A549 (cell line): ENCODE measurements around the gene OR2M2. TPM values are rescaled to one million over a fixed set of nuclear protein-coding genes. Genes with fewer than 3 reads are reported as not detected.
A peak's percentile ranks its signal among the peaks of the same experiment; 100 is the strongest.

Experiments
- ATAC-seq, 2 experiments: fragments of 200-7000 bp in 1 of 2; fragments of >200 bp in 1 of 2; cut with Nextera tagmentation in 1 of 2; cut with Tn5 transposase in 1 of 2; 3 replicates each; pipeline versions ENCODE4 v1.8.0 to v1.9.1; 2018 to 2020; ENCODE audit warnings: mild to moderate bottlenecking in 1 of 2, moderate library complexity in 1 of 2
- CTCF ChIA-PET: fragments of 300-600 bp; sonication (Branson Sonifier 250); formaldehyde crosslinking; extraction: SDS; loops from one replicate; lab custom pipeline; 2021; ENCODE audit warnings: antibody characterized with exemption, inconsistent platforms; lab: Yijun Ruan, JAX
- POLR2A ChIA-PET: fragments of 350-600 bp; formaldehyde crosslinking; extraction: SDS; loops from one replicate; lab custom pipeline; 2021; ENCODE audit warnings: antibody characterized with exemption, inconsistent platforms; lab: Yijun Ruan, JAX
- DNase-seq, 2 experiments: peaks; one replicate each; pipeline versions ENCODE4 v3.0.0 to v3.0.0-alpha.2; 2011 to 2016; ENCODE audit warnings: low read depth in 1 of 2, low spot score in 1 of 2
- FAIRE-seq: peaks from 2 replicates; lab custom pipeline; 2011; peaks lifted over from hg19 to GRCh38; lab: Jason Lieb, UNC
- H3K27ac ChIP-seq, 2 experiments: fragments of >200 bp; sonication (Bioruptor Twin); formaldehyde crosslinking; 3 replicates each; pipeline ENCODE4 v1.5.1; 2016 to 2017
- H3K4me1 ChIP-seq: fragments of >200 bp; sonication (Bioruptor Twin); formaldehyde crosslinking; 3 replicates; pipeline ENCODE4 v1.6.1; 2016
- H3K4me2 ChIP-seq: fragments of >200 bp; sonication (Bioruptor Twin); formaldehyde crosslinking; 3 replicates; pipeline ENCODE4 v1.6.1; 2016
- H3K4me3 ChIP-seq: fragments of >200 bp; sonication (Bioruptor Twin); formaldehyde crosslinking; 3 replicates; pipeline ENCODE4 v1.5.1; 2016
- H3K9me3 ChIP-seq: fragments of >200 bp; sonication (Bioruptor Twin); formaldehyde crosslinking; 3 replicates; pipeline ENCODE4 v1.6.1; 2016
- BHLHE40 ChIP-seq: IDR thresholded peaks from 2 replicates; pipeline ENCODE4 v1.6.1; 2012; ENCODE audit warnings: low read depth, low read length, inconsistent platforms
- CBX8 ChIP-seq: fragments of 200-600 bp; sonication (generic); IDR thresholded peaks from 2 replicates; pipeline ENCODE4 v1.6.1; 2016
- CEBPB ChIP-seq, 2 experiments: fragments of >200 bp in 1 of 2; sonication (Bioruptor Twin) in 1 of 2; formaldehyde crosslinking in 1 of 2; IDR thresholded peaks; 2 replicates each; pipeline ENCODE4 v1.6.1; 2012 to 2016
- CHD2 ChIP-seq: fragments of 150-350 bp; IDR thresholded peaks from 2 replicates; pipeline ENCODE4 v1.6.1; 2014; ENCODE audit warnings: low read length; ENCODE audit not compliant: partially characterized antibody
- EHF ChIP-seq: fragments of 250-450 bp; sonication (Bioruptor Pico); IDR thresholded peaks from 2 replicates; pipeline ENCODE4 v1.5.0; 2020; ENCODE audit warnings: mild to moderate bottlenecking
- EHMT2 ChIP-seq: fragments of 200-600 bp; sonication (generic); IDR thresholded peaks from 2 replicates; pipeline ENCODE4 v1.6.1; 2016; ENCODE audit warnings: antibody characterized with exemption, low read depth, mild to moderate bottlenecking, moderate library complexity
- EP300 ChIP-seq, 2 experiments: fragments of >200 bp; sonication (Bioruptor Twin); formaldehyde crosslinking; IDR thresholded peaks; 2 replicates in 1 of 2; 3 replicates in 1 of 2; pipeline ENCODE4 v1.6.1; 2016 to 2017
- HEYL ChIP-seq: fragments of 250-450 bp; sonication (Bioruptor Pico); IDR thresholded peaks from 2 replicates; pipeline ENCODE4 v1.8.0; 2021; ENCODE audit warnings: mild to moderate bottlenecking, moderate library complexity
- HOXA7 ChIP-seq: fragments of 250-450 bp; sonication (Bioruptor Pico); IDR thresholded peaks from 2 replicates; pipeline ENCODE4 v1.5.0; 2020; ENCODE audit warnings: mild to moderate bottlenecking, moderate library complexity
- HOXB13 ChIP-seq: fragments of 250-450 bp; sonication (Bioruptor Pico); IDR thresholded peaks from 2 replicates; pipeline ENCODE4 v1.5.0; 2020; ENCODE audit warnings: low read depth, mild to moderate bottlenecking, moderate library complexity
- JUN ChIP-seq, 2 experiments: fragments of >200 bp; sonication (Bioruptor Twin); formaldehyde crosslinking; IDR thresholded peaks; 2 replicates in 1 of 2; 3 replicates in 1 of 2; pipeline ENCODE4 v1.6.1; 2016 to 2017
- KDM1A ChIP-seq: fragments of 200-600 bp; sonication (generic); IDR thresholded peaks from 2 replicates; pipeline ENCODE4 v1.6.1; 2016; ENCODE audit warnings: low read depth, mild to moderate bottlenecking
- MAFK ChIP-seq: fragments of 450-650 bp; IDR thresholded peaks from 2 replicates; pipeline ENCODE4 v1.6.1; 2014; ENCODE audit not compliant: partially characterized antibody
- MYC ChIP-seq: IDR thresholded peaks from 2 replicates; pipeline ENCODE4 v1.6.1; 2012; ENCODE audit warnings: mild to moderate bottlenecking, inconsistent platforms, low read length, improper control_type of control experiment, borderline replicate concordance
- NFE2L2 ChIP-seq: fragments of 150-350 bp; conservative IDR thresholded peaks from 2 replicates; pipeline ENCODE4 v1.6.1; 2014; ENCODE audit warnings: low read length
- NPAS2 ChIP-seq: fragments of 250-450 bp; sonication (Bioruptor Pico); IDR thresholded peaks from 2 replicates; pipeline ENCODE4 v1.8.0; 2022; ENCODE audit warnings: mild to moderate bottlenecking, moderate library complexity, borderline replicate concordance
- PHF8 ChIP-seq: fragments of 200-600 bp; sonication (generic); IDR thresholded peaks from 2 replicates; pipeline ENCODE4 v1.6.1; 2016; ENCODE audit warnings: low read depth, mild to moderate bottlenecking, antibody characterized with exemption, moderate library complexity, borderline replicate concordance
- POLR2A ChIP-seq: IDR thresholded peaks from 2 replicates; pipeline ENCODE4 v1.6.1; 2012; ENCODE audit warnings: mild to moderate bottlenecking, low read length
- RFX5 ChIP-seq: fragments of 450-650 bp; IDR thresholded peaks from 2 replicates; pipeline ENCODE4 v1.7.1; 2014; ENCODE audit warnings: antibody characterized with exemption, mild to moderate bottlenecking, moderate library complexity
- TP53 ChIP-seq: fragments of 250-450 bp; sonication (Bioruptor Pico); IDR thresholded peaks from 2 replicates; pipeline ENCODE4 v1.5.0; 2021; ENCODE audit warnings: mild to moderate bottlenecking, moderate library complexity
- ZC3H11A ChIP-seq: fragments of 450-650 bp; IDR thresholded peaks from 2 replicates; pipeline ENCODE4 v1.6.1; 2014; ENCODE audit warnings: antibody characterized with exemption, mild to moderate bottlenecking
- ZNF302 ChIP-seq: fragments of 250-450 bp; sonication (Bioruptor Pico); IDR thresholded peaks from 2 replicates; pipeline ENCODE4 v1.9.0; 2021; ENCODE audit warnings: inconsistent platforms, mild to moderate bottlenecking, moderate library complexity
- WGBS: methylation state at CpG from one replicate; pipeline ENCODE4 v1.1.6; 2017; ENCODE audit errors: missing lambda C conversion rate; 5-methylcytosine and 5-hydroxymethylcytosine counted together
- polyA plus RNA-seq, 4 experiments: library from polyadenylated mRNA; depleted of rRNA in 3 of 4; stranded (reverse); fragments of >200 nt; fragmentation: RNase III in 1 of 4; extraction: RNeasy Plus Mini Kit Qiagen cat#74134 plus additional on column Dnase treatment in 1 of 4; gene quantifications; 2 replicates in 3 of 4; 3 replicates in 1 of 4; pipeline ENCODE4 v1.2.3, GENCODE V29; 2011 to 2017
- TF ChIP-seq, protein P1 (sequence below): fragments of >200 bp; sonication (Bioruptor Twin); formaldehyde crosslinking; IDR thresholded peaks from 3 replicates; pipeline ENCODE4 v1.5.1; 2016
- TF ChIP-seq, protein P2 (sequence below): IDR thresholded peaks from 2 replicates; pipeline ENCODE4 v1.6.1; 2012
- TF ChIP-seq, protein P3 (sequence below): fragments of 200-600 bp; sonication (generic); IDR thresholded peaks from 2 replicates; pipeline ENCODE4 v1.6.1; 2016; ENCODE audit warnings: antibody characterized with exemption, mild to moderate bottlenecking, moderate library complexity
- TF ChIP-seq, protein P4 (sequence below): fragments of >200 bp; sonication (Bioruptor Twin); formaldehyde crosslinking; IDR thresholded peaks from 2 replicates; pipeline ENCODE4 v1.6.1; 2016

OR2M2 gene
- polyA plus RNA-seq, 2 of the 4 experiments (the other 2 are of a cell fraction): not detected

DNA sequence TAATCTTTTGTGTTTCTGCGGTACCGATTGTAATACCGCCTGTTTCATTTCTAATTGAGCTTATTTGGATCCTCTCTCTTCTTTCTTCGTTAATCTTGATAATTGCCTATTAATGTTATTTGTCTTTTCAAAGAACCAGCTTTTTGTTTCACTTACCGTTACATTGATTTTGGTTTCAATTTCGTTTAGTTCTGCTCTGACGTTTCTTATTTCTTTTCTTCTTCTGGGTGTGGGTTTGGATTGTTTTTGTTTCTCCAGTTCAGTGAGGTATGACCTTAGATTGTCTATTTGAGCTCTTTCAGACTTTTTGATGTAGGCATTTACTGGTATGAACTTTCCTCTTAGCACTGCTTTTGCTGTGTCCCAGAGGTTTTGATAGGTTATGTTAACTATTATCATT is 9.4 kb downstream of the OR2M2 start:
- no peaks in the 10 kb centered on the region for H3K4me1 ChIP-seq
- CTCF ChIA-PET: no interaction called here
- ATAC-seq (no peak), DNase-seq (no peak), FAIRE-seq (no peak)
- no peak overlapping the region for H3K27ac ChIP-seq
- WGBS: 27% methylated on average over 7 of the region's 7 CpGs
- no peak overlapping the region for H3K4me3 ChIP-seq
- POLR2A ChIA-PET: no interaction called here
- H3K9me3 ChIP-seq: no peaks in the 10 kb centered on the region
- TF ChIP-seq HOXA7: no peak
- TF ChIP-seq, protein P1, sequence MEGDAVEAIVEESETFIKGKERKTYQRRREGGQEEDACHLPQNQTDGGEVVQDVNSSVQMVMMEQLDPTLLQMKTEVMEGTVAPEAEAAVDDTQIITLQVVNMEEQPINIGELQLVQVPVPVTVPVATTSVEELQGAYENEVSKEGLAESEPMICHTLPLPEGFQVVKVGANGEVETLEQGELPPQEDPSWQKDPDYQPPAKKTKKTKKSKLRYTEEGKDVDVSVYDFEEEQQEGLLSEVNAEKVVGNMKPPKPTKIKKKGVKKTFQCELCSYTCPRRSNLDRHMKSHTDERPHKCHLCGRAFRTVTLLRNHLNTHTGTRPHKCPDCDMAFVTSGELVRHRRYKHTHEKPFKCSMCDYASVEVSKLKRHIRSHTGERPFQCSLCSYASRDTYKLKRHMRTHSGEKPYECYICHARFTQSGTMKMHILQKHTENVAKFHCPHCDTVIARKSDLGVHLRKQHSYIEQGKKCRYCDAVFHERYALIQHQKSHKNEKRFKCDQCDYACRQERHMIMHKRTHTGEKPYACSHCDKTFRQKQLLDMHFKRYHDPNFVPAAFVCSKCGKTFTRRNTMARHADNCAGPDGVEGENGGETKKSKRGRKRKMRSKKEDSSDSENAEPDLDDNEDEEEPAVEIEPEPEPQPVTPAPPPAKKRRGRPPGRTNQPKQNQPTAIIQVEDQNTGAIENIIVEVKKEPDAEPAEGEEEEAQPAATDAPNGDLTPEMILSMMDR: no peak
- H3K4me2 ChIP-seq: no peak overlapping the region

DNA sequence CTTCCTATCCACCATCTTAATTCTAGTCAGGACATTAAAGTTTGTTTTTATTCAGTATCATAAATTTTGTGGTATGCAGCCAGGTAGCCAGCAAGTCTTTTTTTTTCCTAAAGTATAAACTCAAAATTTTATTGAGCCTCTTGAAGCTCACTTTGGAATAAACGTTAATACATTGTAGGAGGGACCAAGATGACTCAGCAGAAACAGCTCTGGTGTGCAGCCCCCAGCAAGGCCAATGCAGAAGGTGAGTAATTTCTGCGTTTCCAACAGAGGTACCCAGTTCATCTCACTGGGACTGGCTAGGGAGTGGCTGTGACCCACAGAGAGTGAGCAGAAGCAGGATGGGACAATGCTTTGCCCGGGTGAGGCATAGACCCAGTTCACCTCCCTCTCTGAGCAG is 12.7 kb downstream of the OR2M2 start:
- WGBS: 4% methylated on average over 3 of the region's 3 CpGs
- H3K4me1 ChIP-seq: no peaks in the 10 kb centered on the region
- DNase-seq (no peak), FAIRE-seq (no peak), ATAC-seq (no peak)
- H3K9me3 ChIP-seq: no peaks in the 10 kb centered on the region; the same call in 2 of the 3 replicates
- no peak overlapping the region for H3K4me3 ChIP-seq
- H3K4me2 ChIP-seq: no peak overlapping the region
- ChIA-PET POLR2A (no interaction called here), CTCF (interaction anchor here (0.6 kb wide), 1 partner anchor 205 kb away, joined by 3 read pairs; no protein-coding TSS in a partner anchor)
- no peak for TF ChIP-seq ZC3H11A
- TF ChIP-seq RFX5: no peak
- TF ChIP-seq HOXB13 (CRISPR knock-in tag): no peak
- TF ChIP-seq HOXA7: no peak
- no peak for TF ChIP-seq NPAS2 (CRISPR knock-in tag)
- no peak for TF ChIP-seq PHF8
- TF ChIP-seq EHMT2: no peak
- TF ChIP-seq MAFK: peak; percentile 51
- no peak for TF ChIP-seq KDM1A
- TF ChIP-seq NFE2L2: peak; percentile 77
- H3K27ac ChIP-seq: no peak overlapping the region

DNA sequence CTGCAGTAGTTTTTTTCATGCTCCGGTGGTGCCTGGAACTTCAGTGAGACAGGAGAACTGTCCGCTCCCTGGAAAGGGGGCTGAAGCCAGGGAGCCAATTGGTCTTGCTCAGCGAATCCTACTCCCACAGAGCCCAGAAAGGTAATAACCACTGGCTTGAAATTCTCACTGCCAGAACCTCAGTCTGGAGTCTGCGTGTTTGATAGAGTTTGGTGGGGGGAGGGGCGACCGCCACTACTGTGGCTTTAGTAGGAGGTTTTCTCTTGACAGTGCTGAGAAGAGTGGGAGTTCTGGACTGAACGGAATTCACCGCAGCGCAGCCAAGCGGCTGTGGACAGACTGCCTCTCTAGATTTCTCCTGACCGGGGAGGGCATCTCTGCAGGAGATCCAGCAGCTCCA is 14.4 kb downstream of the OR2M2 start:
- CTCF ChIA-PET: no interaction called here
- ATAC-seq (no peak), DNase-seq (no peak), FAIRE-seq (no peak)
- 48% methylated on average over 11 of the region's 11 CpGs for WGBS
- H3K4me1 ChIP-seq: no peaks in the 10 kb centered on the region
- TF ChIP-seq ZNF302 (CRISPR knock-in tag) (no peak), TP53 (no peak), CHD2 (no peak), CBX8 (no peak)
- TF ChIP-seq, protein P2, sequence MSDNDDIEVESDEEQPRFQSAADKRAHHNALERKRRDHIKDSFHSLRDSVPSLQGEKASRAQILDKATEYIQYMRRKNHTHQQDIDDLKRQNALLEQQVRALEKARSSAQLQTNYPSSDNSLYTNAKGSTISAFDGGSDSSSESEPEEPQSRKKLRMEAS: no peak
- H3K27ac ChIP-seq: no peak overlapping the region
- H3K4me3 ChIP-seq: no peak overlapping the region
- H3K4me2 ChIP-seq: no peak overlapping the region
- no peaks in the 10 kb centered on the region; the same call in 1 of the 3 replicates for H3K9me3 ChIP-seq
- POLR2A ChIA-PET: no interaction called here

DNA sequence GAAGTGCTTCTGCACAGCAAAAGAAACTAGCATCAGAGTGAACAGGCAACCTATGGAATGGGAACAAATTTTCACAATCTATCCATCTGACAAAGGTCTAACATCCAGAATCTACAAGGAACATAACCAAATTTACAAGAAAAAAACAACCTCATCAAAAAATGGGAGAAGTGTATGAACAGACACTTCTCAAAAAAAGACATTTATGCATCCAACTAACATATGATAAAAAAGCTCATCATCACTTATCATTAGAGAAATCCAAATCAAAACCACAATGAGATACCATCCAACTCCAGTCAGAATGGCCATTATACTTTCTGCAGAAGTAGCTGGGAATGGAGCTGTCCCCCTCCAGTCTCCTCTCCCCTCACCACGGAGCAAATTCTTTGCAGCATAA is 19.5 kb downstream of the OR2M2 start:
- ATAC-seq (no peak), FAIRE-seq (no peak), DNase-seq (no peak)
- 9% methylated on average over 1 of the region's 1 CpG for WGBS
- ChIA-PET POLR2A (no interaction called here), CTCF (no interaction called here)
- Histone ChIP-seq H3K4me1 (no peaks in the 10 kb centered on the region), H3K4me3 (no peak overlapping the region), H3K4me2 (no peak overlapping the region), H3K27ac (no peak overlapping the region), H3K9me3 (no peaks in the 10 kb centered on the region; the same call in 1 of the 3 replicates)
- TF ChIP-seq JUN (IDR thresholded peaks at IDR 0.05): no peak
- no peak for TF ChIP-seq CHD2
- no peak for TF ChIP-seq HEYL
- no peak for TF ChIP-seq POLR2A
- TF ChIP-seq BHLHE40: no peak
- TF ChIP-seq CEBPB (IDR thresholded peaks at IDR 0.05): no peak
- TF ChIP-seq EHF (CRISPR knock-in tag): no peak
- TF ChIP-seq, protein P1: no peak
- TF ChIP-seq MYC: no peak
- no peak for TF ChIP-seq EP300 (IDR thresholded peaks at IDR 0.05)
- TF ChIP-seq, protein P3, sequence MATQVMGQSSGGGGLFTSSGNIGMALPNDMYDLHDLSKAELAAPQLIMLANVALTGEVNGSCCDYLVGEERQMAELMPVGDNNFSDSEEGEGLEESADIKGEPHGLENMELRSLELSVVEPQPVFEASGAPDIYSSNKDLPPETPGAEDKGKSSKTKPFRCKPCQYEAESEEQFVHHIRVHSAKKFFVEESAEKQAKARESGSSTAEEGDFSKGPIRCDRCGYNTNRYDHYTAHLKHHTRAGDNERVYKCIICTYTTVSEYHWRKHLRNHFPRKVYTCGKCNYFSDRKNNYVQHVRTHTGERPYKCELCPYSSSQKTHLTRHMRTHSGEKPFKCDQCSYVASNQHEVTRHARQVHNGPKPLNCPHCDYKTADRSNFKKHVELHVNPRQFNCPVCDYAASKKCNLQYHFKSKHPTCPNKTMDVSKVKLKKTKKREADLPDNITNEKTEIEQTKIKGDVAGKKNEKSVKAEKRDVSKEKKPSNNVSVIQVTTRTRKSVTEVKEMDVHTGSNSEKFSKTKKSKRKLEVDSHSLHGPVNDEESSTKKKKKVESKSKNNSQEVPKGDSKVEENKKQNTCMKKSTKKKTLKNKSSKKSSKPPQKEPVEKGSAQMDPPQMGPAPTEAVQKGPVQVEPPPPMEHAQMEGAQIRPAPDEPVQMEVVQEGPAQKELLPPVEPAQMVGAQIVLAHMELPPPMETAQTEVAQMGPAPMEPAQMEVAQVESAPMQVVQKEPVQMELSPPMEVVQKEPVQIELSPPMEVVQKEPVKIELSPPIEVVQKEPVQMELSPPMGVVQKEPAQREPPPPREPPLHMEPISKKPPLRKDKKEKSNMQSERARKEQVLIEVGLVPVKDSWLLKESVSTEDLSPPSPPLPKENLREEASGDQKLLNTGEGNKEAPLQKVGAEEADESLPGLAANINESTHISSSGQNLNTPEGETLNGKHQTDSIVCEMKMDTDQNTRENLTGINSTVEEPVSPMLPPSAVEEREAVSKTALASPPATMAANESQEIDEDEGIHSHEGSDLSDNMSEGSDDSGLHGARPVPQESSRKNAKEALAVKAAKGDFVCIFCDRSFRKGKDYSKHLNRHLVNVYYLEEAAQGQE: no peak
- TF ChIP-seq, protein P4, sequence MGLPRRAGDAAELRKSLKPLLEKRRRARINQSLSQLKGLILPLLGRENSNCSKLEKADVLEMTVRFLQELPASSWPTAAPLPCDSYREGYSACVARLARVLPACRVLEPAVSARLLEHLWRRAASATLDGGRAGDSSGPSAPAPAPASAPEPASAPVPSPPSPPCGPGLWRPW: no peak
